SIG-M5 treated with dmso at 0.1 percent for 504 hours (cell line): Measurements from ENCODE around the gene ISCA1.
A peak's percentile ranks its signal among the peaks of the same experiment; 100 is the strongest.

Experiments
- DNase-seq: peaks from one replicate; lab custom pipeline; 2025; ENCODE audit not compliant: unreplicated experiment; lab: John Stamatoyannopoulos, UW

Gene ISCA1

DNA sequence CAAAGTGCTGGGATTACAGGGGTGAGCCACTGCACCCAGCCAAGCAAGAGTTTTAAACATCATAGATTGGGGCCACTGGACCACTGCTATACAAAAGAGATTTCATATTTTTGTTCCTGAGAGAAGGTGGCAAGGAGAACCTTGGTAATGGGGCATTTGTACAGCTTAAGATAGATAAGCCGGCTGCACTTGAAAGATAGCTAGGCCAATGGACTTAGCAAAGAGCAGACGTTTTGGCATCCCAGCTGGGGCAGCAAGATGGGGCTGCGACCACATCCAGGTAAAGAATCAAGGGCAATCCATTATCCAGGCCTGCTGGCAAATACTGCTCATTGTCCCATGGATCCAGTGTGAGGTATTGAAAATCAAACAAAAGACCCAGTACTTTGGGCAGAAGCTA, 3.9 kb upstream of the ISCA1 start:
- no peak for DNase-seq

DNA sequence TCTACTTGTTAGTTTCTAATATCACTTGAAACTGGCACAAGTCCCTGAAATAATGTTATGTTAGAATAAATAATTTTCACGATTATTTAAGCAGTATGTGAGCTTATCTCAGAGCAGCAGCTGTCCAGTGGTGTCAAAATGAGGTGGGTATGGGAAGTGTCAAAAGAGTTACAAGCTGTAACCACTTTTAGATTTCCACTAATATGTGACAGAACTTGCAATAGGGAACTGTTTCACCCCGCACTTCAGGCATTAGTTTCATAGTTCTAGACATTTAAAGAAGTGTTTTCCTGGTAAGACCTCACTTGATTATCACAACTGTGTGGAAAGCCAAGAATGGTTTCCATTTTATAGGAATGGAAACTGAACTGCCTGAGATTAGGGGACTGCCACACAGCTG, 2.9 kb upstream of the ISCA1 start:
- peak; percentile 31 for DNase-seq

DNA sequence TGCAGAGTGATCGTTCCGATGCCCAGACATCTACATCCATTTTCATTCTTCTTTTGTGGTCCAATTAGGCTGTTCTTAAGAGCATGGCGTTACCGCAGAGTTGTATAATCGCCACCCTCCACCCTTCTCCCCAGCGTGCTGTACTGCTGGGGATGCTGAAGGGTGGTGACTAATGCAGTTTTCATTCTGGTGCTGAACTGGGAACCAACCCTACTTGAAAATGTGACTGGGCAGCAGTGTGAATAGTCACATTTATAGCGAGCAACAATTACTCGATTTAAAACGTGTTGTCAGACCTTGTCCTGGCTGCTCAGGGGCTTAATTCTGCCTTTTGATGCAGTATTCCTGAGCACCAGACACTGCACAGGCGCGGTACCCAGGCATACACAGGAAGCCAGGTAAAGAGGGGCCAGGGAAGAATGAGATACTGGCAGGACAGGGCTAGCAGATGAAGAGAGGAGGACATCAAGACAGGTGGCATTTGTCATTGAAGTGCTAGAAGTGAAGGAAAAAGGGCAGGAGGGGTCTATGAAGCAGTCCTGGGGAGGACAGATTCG, 719 bp upstream of the ISCA1 start:
- DNase-seq = peak; percentile 84

- peak; percentile 24 for DNase-seq
Measured at GRCh38 chr9:86281593-86282076, 703 bp downstream of the ISCA1 start.

DNA sequence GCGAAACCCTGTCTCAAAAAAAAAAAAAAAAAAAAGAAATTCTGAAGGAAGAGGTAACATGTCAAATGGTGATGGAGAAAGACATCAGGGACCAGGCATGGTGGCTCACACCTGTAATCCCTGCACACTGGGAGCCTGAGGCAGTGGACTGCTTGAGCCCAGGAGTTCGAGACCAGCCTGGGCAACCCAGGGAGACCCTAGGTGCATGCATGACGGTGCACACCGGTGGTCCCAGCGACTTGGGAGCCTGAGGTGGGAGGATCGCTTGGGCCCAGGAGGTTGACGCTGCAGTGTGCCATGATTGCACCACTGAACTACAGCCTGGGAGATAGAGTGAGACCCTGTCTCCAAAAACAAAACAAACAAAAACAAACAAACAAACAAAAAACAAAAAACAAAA, 1.8 kb downstream of the ISCA1 start:
- DNase-seq = no peak

GRCh38 chr9:86279839-86280238, 2.5 kb downstream of the ISCA1 start:
- no peak for DNase-seq

DNA sequence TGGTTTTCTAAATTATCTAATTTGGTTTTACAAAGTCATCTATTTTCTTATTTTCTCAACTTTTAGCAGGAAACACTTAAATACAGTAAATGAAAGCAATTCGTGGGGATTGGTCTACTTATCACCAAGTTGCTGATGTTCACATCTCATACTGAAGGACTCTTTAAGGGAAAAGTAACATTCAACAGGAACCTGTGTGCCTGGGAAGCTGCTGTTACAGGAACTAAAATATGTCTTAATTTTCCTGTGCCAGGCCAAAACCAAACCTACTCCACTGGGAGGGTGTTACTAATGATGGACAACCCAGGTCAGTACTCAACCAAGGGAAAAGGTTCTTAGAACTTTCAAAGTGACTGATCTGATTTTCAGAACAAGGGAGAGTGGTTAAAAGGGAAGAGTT, 5.3 kb downstream of the ISCA1 start:
- DNase-seq = no peak

DNA sequence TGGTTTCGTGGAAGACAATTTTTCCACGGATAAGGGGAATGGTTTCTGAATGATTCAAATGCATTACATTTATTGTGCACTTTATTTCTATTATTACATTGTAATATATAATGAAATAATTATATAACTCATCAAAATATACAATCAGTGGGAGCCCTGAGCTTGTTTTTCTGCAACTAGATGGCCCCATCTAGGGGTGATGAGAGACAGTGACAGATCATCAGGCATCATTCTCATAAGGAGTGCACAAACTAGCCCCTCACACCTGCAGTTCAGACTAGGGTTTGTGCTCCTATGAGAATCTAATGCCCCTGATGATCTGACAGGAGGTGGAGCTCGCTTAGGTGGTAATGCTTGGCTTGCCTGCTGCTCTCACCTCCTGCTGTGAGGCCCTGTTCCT, 6.4 kb downstream of the ISCA1 start:
- no peak for DNase-seq

DNA sequence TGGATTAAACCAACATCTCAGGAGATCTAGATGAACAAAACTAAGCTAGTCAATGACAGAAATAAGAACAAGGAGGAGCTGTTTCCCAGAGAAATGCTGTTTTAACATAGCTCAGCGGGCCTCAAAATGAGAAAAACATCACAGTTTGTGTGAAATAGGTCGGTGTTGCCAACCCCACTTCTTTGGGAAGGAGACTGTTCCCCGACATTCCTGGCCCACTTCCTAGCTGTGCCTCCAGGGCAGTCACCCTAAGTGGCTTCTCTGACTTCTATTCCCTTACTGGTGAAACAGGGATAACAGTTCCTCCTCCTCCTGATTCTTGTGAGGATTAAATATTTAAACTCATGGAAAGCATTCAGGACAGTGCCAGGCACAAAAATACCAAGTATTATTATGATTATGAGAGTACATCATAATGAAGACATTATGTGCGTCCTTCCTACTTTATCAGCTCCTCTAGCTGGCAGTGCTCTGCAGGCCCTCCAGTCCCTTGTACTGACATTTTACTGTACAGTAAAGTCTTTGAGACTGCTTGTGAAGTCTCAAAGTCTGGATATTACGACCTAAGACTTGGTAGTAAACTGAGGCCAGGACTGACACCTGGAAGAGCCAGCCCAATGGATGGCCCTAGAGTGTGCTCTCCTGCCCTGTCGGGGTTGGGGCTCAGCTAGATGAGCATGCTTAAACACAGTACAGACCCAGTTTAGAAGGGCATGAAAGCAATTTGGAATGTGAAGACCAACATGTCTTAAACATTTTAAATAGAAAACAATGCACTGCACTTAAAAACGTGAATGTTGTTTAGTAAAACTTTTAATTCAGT, 7.3 kb downstream of the ISCA1 start:
- DNase-seq = no peak

DNA sequence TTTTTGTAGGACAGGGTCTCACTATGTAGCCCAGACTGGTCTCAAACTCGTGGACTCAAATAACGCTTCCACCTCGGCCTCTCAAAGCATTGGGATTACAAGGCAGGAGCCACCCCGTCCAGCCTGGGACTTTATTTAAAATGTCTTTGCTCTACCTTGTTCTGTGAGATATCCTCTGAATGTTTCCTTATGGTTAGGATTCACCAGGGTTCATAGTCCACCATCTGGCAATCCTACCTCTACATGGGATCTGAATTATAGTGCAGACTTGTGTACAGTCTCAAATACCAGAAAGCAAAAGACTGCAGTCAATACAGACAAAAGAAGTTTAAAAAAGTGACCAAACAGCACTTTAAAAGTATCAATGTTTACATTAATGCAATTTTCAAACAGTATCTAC, 10.1 kb downstream of the ISCA1 start:
- DNase-seq = no peak

DNA sequence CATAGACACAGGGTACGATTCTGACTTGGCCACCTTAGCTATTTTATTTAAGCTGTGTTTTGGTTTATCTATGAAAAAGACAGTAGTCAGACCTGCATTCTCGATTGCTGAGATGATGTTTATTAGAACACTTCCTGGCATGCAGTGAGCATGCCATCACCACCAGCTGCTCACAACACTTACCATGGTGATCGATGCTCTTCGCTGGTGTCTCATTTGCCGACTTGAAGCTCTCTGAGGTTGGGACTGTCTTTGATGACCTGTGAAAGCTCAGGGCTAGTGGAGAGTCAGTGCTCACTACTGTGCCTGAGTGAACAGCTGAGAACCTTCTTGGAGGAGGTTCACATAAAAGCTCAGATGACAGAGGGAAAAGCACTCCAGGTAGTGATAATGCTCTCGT, 18.5 kb downstream of the ISCA1 start:
- DNase-seq = no peak

DNA sequence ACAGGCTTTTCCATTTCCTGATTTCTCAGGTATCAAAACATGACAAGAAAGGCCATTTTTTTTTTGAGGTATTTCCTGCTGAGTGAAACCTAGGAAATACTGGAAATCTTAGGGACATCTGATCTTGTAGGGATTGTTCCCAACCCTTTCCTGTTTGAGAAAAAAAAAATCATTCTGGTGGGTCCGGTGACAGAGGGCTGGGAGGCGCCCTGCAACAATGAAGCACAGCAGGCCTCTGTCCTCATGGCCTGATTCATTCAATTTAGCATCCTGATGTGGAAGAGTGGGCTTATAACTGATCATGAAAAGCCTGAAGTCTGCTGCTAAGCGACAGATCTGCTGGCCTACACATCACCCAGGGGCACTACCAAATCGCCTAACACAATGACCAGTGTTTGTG, 19.8 kb downstream of the ISCA1 start:
- no peak for DNase-seq

DNA sequence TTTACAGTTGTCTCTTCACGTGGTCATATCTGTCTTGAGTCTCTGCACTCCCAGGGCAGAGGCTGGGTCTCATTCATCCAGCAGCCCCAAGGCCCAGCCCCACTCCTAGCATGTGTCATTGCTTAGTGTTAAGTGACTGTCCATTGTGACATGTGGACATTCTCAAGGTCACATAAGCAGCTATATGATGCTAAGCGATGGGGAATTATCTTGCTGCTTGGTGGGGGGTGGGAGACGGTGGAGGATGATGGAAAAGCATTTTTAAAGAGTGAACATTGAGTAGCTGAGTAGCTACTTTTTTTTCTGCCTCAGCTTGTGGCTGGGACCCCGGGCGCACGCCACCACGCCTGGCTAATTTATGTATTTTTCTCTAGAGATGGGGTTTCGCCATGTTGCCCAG, 22.8 kb downstream of the ISCA1 start, which contains the start of gene C9orf153:
TSS of gene C9orf153 (minus strand) at position 101 of the 400 bp plus-strand sequence. CDS start 30,054 bp downstream, outside the sequence.
- DNase-seq = no peak

DNA sequence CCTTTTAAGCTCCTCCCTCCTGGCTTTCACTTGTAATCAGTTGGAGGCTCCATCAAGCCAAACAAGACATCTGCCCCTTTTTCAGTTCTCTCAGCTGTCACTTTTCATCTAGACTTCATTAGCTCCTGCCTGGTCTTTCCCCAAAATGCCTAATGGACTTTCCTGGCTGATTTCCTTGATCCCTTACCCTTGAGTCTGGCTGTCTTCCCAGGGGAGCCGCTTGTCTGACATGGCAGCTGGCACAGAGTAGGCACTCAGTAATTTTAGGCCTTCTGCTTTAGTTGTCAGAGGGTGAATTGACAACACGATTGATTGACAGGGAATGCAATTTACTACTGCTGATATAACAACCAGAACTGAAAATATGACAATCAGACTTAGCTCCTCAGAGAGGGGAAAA, 24.9 kb downstream of the ISCA1 start:
- DNase-seq = no peak

DNA sequence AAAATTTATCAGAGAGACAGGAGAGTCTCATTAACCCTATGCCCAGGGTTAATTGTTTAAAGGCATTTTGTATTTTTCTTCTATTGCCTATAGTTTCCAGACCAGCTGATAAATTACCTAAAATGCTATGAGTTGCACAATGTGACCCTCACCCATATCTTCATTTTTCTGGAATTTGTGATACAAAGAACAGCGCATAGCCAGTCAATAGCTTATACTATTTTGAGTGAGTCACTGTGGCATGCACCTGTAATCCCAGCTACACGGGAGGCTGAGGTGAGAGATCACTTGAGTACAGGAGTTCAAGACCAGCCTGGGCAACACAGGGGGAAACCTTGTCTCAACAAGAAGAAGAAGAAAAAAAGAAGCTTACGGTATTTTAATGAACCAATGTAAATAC, 25.7 kb downstream of the ISCA1 start:
- no peak for DNase-seq

GRCh38 chr9:86253577-86253976, 28.8 kb downstream of the ISCA1 start:
- DNase-seq = no peak

- no peak for DNase-seq
Measured at GRCh38 chr9:86252870-86253269, 29.5 kb downstream of the ISCA1 start.

DNA sequence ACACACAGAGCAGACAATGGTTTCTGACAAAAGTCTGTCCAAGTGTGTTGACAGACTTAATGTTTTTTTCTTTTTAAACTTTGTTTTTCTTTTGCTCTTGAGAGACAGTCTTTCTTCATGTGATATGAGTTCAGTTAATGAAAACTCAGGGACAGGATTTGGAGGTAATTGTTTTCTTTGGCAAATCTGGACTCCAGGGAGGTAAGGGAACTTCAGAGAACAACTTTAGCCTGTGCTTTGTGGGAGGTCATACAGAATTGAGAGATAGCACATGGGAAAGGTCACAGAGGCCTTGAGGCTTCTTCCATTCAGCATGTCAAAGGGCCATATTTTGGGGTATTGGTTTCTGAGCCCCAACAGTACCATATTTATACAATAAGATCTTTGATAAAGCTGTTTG, 32.2 kb downstream of the ISCA1 start:
- DNase-seq = no peak

GRCh38 chr9:86248746-86249145, 33.6 kb downstream of the ISCA1 start:
- no peak for DNase-seq

DNA sequence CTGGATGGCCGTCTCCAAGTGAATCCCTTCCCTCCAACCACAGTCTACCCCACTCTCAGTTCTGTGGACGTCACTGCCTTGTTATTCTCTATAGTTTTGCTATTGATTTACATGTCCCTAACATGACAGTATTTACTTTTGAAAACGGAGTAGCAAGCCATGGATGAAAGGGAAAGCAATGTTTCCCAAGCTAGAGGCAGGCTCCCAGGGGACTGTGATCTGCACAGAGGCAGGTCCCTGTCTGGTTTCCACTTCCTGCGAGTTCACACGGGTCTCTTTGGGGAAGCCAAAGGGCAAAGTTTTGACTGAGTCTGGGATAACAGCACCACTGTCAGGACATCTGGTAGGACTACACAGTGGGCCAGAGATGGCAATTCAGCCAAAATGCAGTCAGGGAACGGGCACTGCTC, 35.6 kb downstream of the ISCA1 start:
- no peak for DNase-seq

DNA sequence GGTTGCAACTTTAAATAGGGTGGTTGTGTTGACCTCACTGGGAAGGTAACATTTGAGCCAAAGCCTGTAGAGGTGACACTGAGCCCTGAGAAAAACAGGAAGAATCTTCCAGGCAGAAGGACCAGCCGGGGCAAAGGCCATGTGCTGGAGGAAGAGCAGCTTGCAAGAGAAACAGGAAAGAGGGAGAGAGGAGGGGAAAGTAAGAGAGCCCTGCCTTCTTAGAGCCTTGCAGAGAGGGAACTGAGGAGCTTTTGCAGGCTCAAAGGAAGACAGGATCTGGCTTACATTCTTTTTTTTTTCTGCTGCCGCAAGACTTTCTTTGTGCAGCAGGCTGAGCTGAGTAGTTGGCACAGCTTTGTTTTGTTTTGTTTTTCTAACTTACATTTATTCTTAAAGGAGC, 40.3 kb downstream of the ISCA1 start:
- DNase-seq = peak; percentile 3

DNA sequence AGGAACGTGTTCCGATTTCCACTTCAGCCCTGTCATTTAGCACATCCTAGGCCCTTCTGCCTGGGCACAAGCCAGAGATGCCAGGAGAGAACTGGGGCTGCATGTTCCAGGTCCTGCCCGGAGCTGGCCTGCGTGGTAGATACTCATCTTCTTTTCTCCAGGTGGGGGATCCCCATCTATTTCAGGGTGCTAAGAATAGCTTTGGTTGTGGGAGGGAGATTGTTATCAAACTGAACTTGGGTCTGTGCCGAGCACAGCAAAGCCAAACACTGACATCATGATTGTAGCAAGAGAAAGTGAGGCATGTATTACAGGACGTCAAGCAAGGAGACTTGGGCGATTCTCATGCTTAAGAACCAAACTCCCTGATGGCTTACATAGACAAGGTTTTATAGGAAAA, 41.1 kb downstream of the ISCA1 start:
- no peak for DNase-seq
